GM12878 (cell line): Measurements from ENCODE around the gene SSBP2. TPM values are rescaled to one million over a fixed set of nuclear protein-coding genes. Genes with fewer than 3 reads are reported as not detected.

Experiments
- ATAC-seq: fragments of 200-7000 bp; cut with Tn5 transposase; 3 replicates; pipeline ENCODE4 v1.9.1; 2020; ENCODE audit warnings: mild to moderate bottlenecking, moderate library complexity
- BruUV-seq: library from RNA; stranded (reverse); fragments of 400-500 nt; replicated peaks from 2 replicates; lab custom pipeline; 2021; lab: Mats Ljungman, UMichigan
- CTCF ChIA-PET: fragments of 300-600 bp; sonication (Branson Sonifier 250); formaldehyde crosslinking; extraction: SDS; loops from one replicate; lab custom pipeline; 2021; ENCODE audit warnings: inconsistent platforms; lab: Yijun Ruan, JAX
- POLR2A ChIA-PET: fragments of 350-600 bp; formaldehyde crosslinking; extraction: SDS; loops from one replicate; lab custom pipeline; 2021; ENCODE audit warnings: inconsistent platforms; lab: Charles Lee
- RAD21 ChIA-PET: fragments of 300-600 bp; sonication (Branson Sonifier 250); formaldehyde crosslinking; loops from one replicate; lab custom pipeline; 2023; ENCODE audit warnings: antibody characterized with exemption; ENCODE audit not compliant: unreplicated experiment; lab: Charles Lee
- SMC1A ChIA-PET: fragments of 300-600 bp; sonication (Branson Sonifier 250); formaldehyde crosslinking; loops from one replicate; lab custom pipeline; 2023; ENCODE audit not compliant: unreplicated experiment, uncharacterized antibody; lab: Charles Lee
- DNase-seq: peaks from one replicate; pipeline ENCODE4 v3.0.0-alpha.2; 2011; ENCODE audit warnings: low read depth, low spot score
- FAIRE-seq: peaks from 3 replicates; lab custom pipeline; 2011; peaks lifted over from hg19 to GRCh38; lab: Jason Lieb, UNC
- H2AFZ ChIP-seq: 2 replicates; pipeline ENCODE4 v1.6.0; 2011; ENCODE audit warnings: low read depth, low read length, control low read depth; ENCODE audit not compliant: control insufficient read depth
- H3K27ac ChIP-seq: 2 replicates; pipeline ENCODE4 v1.5.1; 2011; ENCODE audit warnings: control low read depth; ENCODE audit not compliant: control insufficient read depth, insufficient read depth
- H3K27me3 ChIP-seq, 2 experiments: replicated peaks in 1 of 2; 2 replicates each; pipeline versions ENCODE4 v1.6.0 to v1.6.1; 2011; ENCODE audit warnings: low read length in 1 of 2; ENCODE audit not compliant: control insufficient read depth in 2 of 2, insufficient read depth in 2 of 2
- H3K36me3 ChIP-seq, 2 experiments: 2 replicates each; pipeline ENCODE4 v1.5.1; 2011; ENCODE audit warnings: low read length in 1 of 2; ENCODE audit not compliant: control insufficient read depth in 2 of 2, insufficient read depth in 2 of 2
- H3K4me1 ChIP-seq: 2 replicates; pipeline ENCODE4 v1.6.1; 2011; ENCODE audit warnings: mild to moderate bottlenecking, low read length, moderate library complexity, mixed read lengths; ENCODE audit not compliant: control insufficient read depth, insufficient read depth
- H3K4me2 ChIP-seq: 2 replicates; pipeline ENCODE4 v1.6.0; 2011; ENCODE audit warnings: control low read depth; ENCODE audit not compliant: control insufficient read depth, insufficient read depth
- H3K4me3 ChIP-seq: fragments of 200-600 bp; sonication (generic); 2 replicates; pipeline ENCODE4 v1.5.1; 2016
- H3K79me2 ChIP-seq: 2 replicates; pipeline ENCODE4 v1.6.0; 2011; ENCODE audit warnings: low read length; ENCODE audit not compliant: control insufficient read depth, insufficient read depth
- H3K9ac ChIP-seq: 2 replicates; pipeline ENCODE4 v1.8.0; 2011; ENCODE audit warnings: low read length, control low read depth, mixed read lengths; ENCODE audit not compliant: control insufficient read depth, insufficient read depth
- H3K9me3 ChIP-seq: replicated peaks from 3 replicates; pipeline ENCODE4 v1.5.1; 2011; ENCODE audit warnings: mild to moderate bottlenecking, low read length; ENCODE audit not compliant: control insufficient read depth, insufficient read depth
- H4K20me1 ChIP-seq: 2 replicates; pipeline ENCODE4 v1.6.0; 2011; ENCODE audit not compliant: control insufficient read depth, insufficient read depth
- BMI1 ChIP-seq: fragments of 450-650 bp; IDR thresholded peaks from 2 replicates; pipeline ENCODE4 v1.6.1; 2016; ENCODE audit warnings: mild to moderate bottlenecking, moderate library complexity, borderline replicate concordance
- CHD1 ChIP-seq: IDR thresholded peaks from 2 replicates; pipeline ENCODE4 v1.6.1; 2012; ENCODE audit warnings: low read depth, low read length, improper control_type of control experiment
- CREB1 ChIP-seq: IDR thresholded peaks from 2 replicates; pipeline ENCODE4 v1.6.1; 2012; ENCODE audit warnings: low read depth, mild to moderate bottlenecking, inconsistent platforms
- E2F8 ChIP-seq: fragments of 450-650 bp; IDR thresholded peaks from 2 replicates; pipeline ENCODE4 v1.6.1; 2018; ENCODE audit warnings: mild to moderate bottlenecking, low read depth, moderate library complexity; ENCODE audit not compliant: partially characterized antibody
- EGR1 ChIP-seq, 2 experiments: IDR thresholded peaks; 1 replicate in 1 of 2; 2 replicates in 1 of 2; pipeline ENCODE4 v1.6.1; 2011 to 2012; ENCODE audit warnings: low read depth in 2 of 2, low read length in 2 of 2, borderline replicate concordance in 1 of 2, mild to moderate bottlenecking in 1 of 2, moderate library complexity in 1 of 2
- HCFC1 ChIP-seq: fragments of 150-350 bp; IDR thresholded peaks from 2 replicates; pipeline ENCODE4 v1.6.1; 2014; ENCODE audit warnings: low read length
- KDM1A ChIP-seq: fragments of 200-600 bp; sonication (generic); IDR thresholded peaks from 2 replicates; pipeline ENCODE4 v1.6.1; 2016; ENCODE audit warnings: borderline replicate concordance
- MEF2B ChIP-seq: fragments of 450-650 bp; IDR thresholded peaks from 2 replicates; pipeline ENCODE4 v1.6.1; 2018; ENCODE audit warnings: mild to moderate bottlenecking, moderate library complexity; ENCODE audit not compliant: partially characterized antibody, poor library complexity, severe bottlenecking
- MXI1 ChIP-seq: fragments of 150-350 bp; IDR thresholded peaks from 2 replicates; pipeline ENCODE4 v1.6.1; 2011; ENCODE audit warnings: low read depth, mild to moderate bottlenecking, inconsistent platforms, low read length, improper control_type of control experiment
- NR2F1 ChIP-seq: fragments of 450-650 bp; conservative IDR thresholded peaks from 2 replicates; pipeline ENCODE4 v1.6.1; 2017; ENCODE audit warnings: mild to moderate bottlenecking
- PKNOX1 ChIP-seq: fragments of 450-650 bp; IDR thresholded peaks from 2 replicates; pipeline ENCODE4 v1.6.1; 2016; ENCODE audit warnings: mild to moderate bottlenecking
- POU2F2 ChIP-seq: IDR thresholded peaks from 3 replicates; pipeline ENCODE4 v1.6.1; 2011; ENCODE audit warnings: low read depth, mild to moderate bottlenecking, low read length, borderline replicate concordance
- SRF ChIP-seq, 2 experiments: IDR thresholded peaks; 2 replicates each; pipeline ENCODE4 v1.6.1; 2011; ENCODE audit warnings: low read depth in 2 of 2, low read length in 2 of 2, mild to moderate bottlenecking in 1 of 2, moderate library complexity in 1 of 2
- WRNIP1 ChIP-seq: IDR thresholded peaks from 2 replicates; pipeline ENCODE4 v1.6.1; 2011; ENCODE audit warnings: low read depth, low read length, improper control_type of control experiment, borderline replicate concordance
- ZNF24 ChIP-seq: fragments of 450-650 bp; IDR thresholded peaks from 2 replicates; pipeline ENCODE4 v1.6.1; 2017; ENCODE audit warnings: antibody characterized with exemption, mild to moderate bottlenecking
- ZNF384 ChIP-seq: IDR thresholded peaks from 2 replicates; pipeline ENCODE4 v1.6.1; 2012; ENCODE audit warnings: low read depth, mild to moderate bottlenecking, low read length, improper control_type of control experiment, borderline replicate concordance
- ZNF622 ChIP-seq: fragments of 450-650 bp; IDR thresholded peaks from 2 replicates; pipeline ENCODE4 v1.6.1; 2017; ENCODE audit warnings: mild to moderate bottlenecking, inconsistent platforms
- in situ Hi-C: fragments of 300-500 bp; cut with MboI; formaldehyde crosslinking; loops from 9 replicates; pipeline ENCODE4 v1.14.3; 2018; ENCODE audit warnings: mixed read lengths
- intact Hi-C: fragments of 100-400 bp; cut with micrococcal nuclease; formaldehyde crosslinking; loops from one replicate; pipeline ENCODE4 v1.14.2; 2022; ENCODE audit not compliant: unreplicated experiment
- polyA plus RNA-seq, 11 experiments: library from polyadenylated mRNA; depleted of rRNA in 4 of 11; unstranded in 6 of 11; stranded (reverse) in 5 of 11; fragments of >200 nt; fragmentation: Nextera tagmentation in 4 of 11; fragmentation: Illumina TruSeq in 1 of 11; extraction: Ambion mirVana in 4 of 11; extraction: Trizol in 1 of 11; gene quantifications; 1 replicate in 1 of 11; 2 replicates in 10 of 11; pipeline versions ENCODE4 v1.2.1 to v1.2.3, GENCODE V29; 2011 to 2016; ENCODE audit warnings: inconsistent platforms in 2 of 11, missing spikeins in 2 of 11, low read depth in 1 of 11
- total RNA-seq, 4 experiments: library from RNA; depleted of rRNA in 3 of 4; stranded (reverse); fragments of >200 nt in 3 of 4; fragmentation: Illumina TruSeq in 1 of 4; extraction: Trizol in 1 of 4; gene quantifications; 2 replicates each; pipeline versions ENCODE4 v1.2.1 to v1.2.3, GENCODE V29; 2013 to 2021
- TF ChIP-seq, protein P1 (sequence below): fragments of 450-650 bp; formaldehyde crosslinking; IDR thresholded peaks from 2 replicates; pipeline ENCODE4 v1.4.0; 2020; ENCODE audit warnings: mild to moderate bottlenecking, moderate library complexity

SSBP2 gene
- total and polyA plus RNA-seq, 10 of the 15 experiments (the other 5 are each of a cell fraction or from before 2014, with no cell fraction given): 52.2 to 132 (median 110) TPM

DNA sequence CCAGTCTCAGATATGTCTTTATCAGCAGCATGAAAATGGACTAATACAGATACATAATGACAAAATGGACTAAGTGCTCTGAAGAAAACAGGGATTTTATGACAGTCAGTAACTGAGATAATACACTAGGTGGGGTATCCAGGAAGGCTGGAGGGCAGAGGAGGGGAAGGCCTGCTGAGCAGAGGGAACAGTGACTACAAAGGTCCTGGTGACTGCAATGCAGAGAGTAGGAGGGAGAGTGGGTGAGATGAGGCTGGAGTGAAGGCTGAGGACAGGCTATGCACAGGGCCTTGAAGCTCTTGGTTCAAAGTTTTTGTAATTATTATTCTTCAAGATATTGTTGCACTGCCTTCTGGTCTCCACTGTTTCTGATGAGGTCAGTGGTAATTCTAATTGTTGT is 361.9 kb downstream of the SSBP2 start:
- Histone ChIP-seq H3K9me3 (no peaks in the 10 kb centered on the region), H3K4me2 (no peak overlapping the region), H4K20me1 (no peaks in the 10 kb centered on the region), H3K4me1 (no peaks in the 10 kb centered on the region), H3K4me3 (no peak overlapping the region), H3K27ac (no peak overlapping the region), H2AFZ (no peak overlapping the region), H3K9ac (no peak overlapping the region), H3K79me2 (no peaks in the 10 kb centered on the region), H3K36me3 (no peaks in the 10 kb centered on the region), H3K27me3 (no peaks in the 10 kb centered on the region; a peak in 2 of 4 replicates)
- ChIA-PET CTCF (no interaction called here), POLR2A (no interaction called here), RAD21 (no interaction called here), SMC1A (no interaction called here)
- intact Hi-C loops: no loop called here
- in situ Hi-C loops: no loop called here
- DNase-seq (no peak), ATAC-seq (no peak), FAIRE-seq (no peak)
- no TSS peak for BruUV-seq
- TF ChIP-seq E2F8 (no peak), POU2F2 (no peak), WRNIP1 (no peak), MXI1 (no peak), EGR1 (IDR thresholded peaks at IDR 0.05; ENCODE audit: borderline replicate concordance in 1 of 2, low read depth in 2 of 2, low read length in 2 of 2) (no peak), NR2F1 (no peak), ZNF622 (no peak), PKNOX1 (no peak), KDM1A (no peak), BMI1 (no peak), CHD1 (no peak), ZNF24 (no peak), ZNF384 (no peak), CREB1 (no peak), HCFC1 (no peak), SRF (IDR thresholded peaks at IDR 0.05; ENCODE audit: low read depth in 2 of 2, low read length in 2 of 2) (no peak), MEF2B (no peak)
- TF ChIP-seq, protein P1, sequence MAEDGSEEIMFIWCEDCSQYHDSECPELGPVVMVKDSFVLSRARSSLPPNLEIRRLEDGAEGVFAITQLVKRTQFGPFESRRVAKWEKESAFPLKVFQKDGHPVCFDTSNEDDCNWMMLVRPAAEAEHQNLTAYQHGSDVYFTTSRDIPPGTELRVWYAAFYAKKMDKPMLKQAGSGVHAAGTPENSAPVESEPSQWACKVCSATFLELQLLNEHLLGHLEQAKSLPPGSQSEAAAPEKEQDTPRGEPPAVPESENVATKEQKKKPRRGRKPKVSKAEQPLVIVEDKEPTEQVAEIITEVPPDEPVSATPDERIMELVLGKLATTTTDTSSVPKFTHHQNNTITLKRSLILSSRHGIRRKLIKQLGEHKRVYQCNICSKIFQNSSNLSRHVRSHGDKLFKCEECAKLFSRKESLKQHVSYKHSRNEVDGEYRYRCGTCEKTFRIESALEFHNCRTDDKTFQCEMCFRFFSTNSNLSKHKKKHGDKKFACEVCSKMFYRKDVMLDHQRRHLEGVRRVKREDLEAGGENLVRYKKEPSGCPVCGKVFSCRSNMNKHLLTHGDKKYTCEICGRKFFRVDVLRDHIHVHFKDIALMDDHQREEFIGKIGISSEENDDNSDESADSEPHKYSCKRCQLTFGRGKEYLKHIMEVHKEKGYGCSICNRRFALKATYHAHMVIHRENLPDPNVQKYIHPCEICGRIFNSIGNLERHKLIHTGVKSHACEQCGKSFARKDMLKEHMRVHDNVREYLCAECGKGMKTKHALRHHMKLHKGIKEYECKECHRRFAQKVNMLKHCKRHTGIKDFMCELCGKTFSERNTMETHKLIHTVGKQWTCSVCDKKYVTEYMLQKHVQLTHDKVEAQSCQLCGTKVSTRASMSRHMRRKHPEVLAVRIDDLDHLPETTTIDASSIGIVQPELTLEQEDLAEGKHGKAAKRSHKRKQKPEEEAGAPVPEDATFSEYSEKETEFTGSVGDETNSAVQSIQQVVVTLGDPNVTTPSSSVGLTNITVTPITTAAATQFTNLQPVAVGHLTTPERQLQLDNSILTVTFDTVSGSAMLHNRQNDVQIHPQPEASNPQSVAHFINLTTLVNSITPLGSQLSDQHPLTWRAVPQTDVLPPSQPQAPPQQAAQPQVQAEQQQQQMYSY: no peak
